ENCODE results near the gene ABTB1. TPM values are rescaled to one million over a fixed set of nuclear protein-coding genes. Genes with fewer than 3 reads are reported as not detected.

The ABTB1 gene
- total and polyA plus RNA-seq, 9 of the 15 experiments (the other 6 are each of a cell fraction or from before 2014, with no cell fraction given): 0.04 to 2.3 (median 0.55) TPM; not detected in 1

- TF ChIP-seq VEZF1 (CRISPR knock-in tag; IDR thresholded peaks at IDR 0.05) (no peak), PRDM10 (IDR thresholded peaks at IDR 0.05; ENCODE audit: partially characterized antibody) (peak; percentile 68)
Measured at GRCh38 chr3:127685708-127686511, 13.2 kb downstream of the ABTB1 start (continued).

- in situ Hi-C loops (cut with MboI) (no loop called here), intact Hi-C loops (cut with micrococcal nuclease) (loop anchor here (10.0 kb wide), 1 partner anchor 278 kb away; no protein-coding TSS in a partner anchor)
- DNase-seq (ENCODE audit: extremely low read depth in 1 of 4, low spot score in 3 of 4) (no peak), FAIRE-seq (no peak), ATAC-seq (no peak)
- H3K9ac ChIP-seq (ENCODE audit: insufficient read depth in 1 of 2, low read depth in 2 of 2, low read length in 2 of 2): no peak overlapping the region
- no peaks in the 10 kb centered on the region for H3K9me1 ChIP-seq (ENCODE audit: control insufficient read depth, insufficient read depth, low read length)
- H3K4me1 ChIP-seq (replicated peaks in 1 of 2; ENCODE audit: control insufficient read depth in 2 of 2, insufficient read depth in 2 of 2, low read length in 2 of 2): no peaks in the 10 kb centered on the region; a peak in 1 of 5 replicates
- ChIA-PET CTCF (ENCODE audit: low intra/inter-chr PET ratio) (no interaction called here), POLR2A (no interaction called here)
- H4K20me1 ChIP-seq (replicated peaks; ENCODE audit: control insufficient read depth, insufficient read depth, low read length): no peaks in the 10 kb centered on the region
- H2AFZ ChIP-seq (ENCODE audit: low read depth, low read length): no peak overlapping the region
- peaks cover 0 to 10% of the 10 kb centered on the region in 2 experiments; a peak in 4 of 5 replicates for H3K27me3 ChIP-seq (ENCODE audit: control insufficient read depth in 2 of 2, insufficient read depth in 2 of 2, low read length in 2 of 2)
- H3K4me3 ChIP-seq: no peak overlapping the region
- no peak overlapping the region for H3K27ac ChIP-seq (ENCODE audit: extremely low read depth, low read depth, low read length)
- H3K36me3 ChIP-seq (ENCODE audit: control insufficient read depth, insufficient read depth, low read length): no peaks in the 10 kb centered on the region
- no peak overlapping the region for H3K4me2 ChIP-seq (ENCODE audit: insufficient read depth, low read length)
- no peaks in the 10 kb centered on the region for H3K9me3 ChIP-seq (replicated peaks; ENCODE audit: control insufficient read depth, insufficient read depth, low read depth, low read length)
- BruUV-seq (replicated peaks): no TSS peak
- H3K79me2 ChIP-seq (ENCODE audit: control insufficient read depth, insufficient read depth, low read length): no peaks in the 10 kb centered on the region
- TF ChIP-seq ETV5 (CRISPR knock-in tag; IDR thresholded peaks at IDR 0.05; ENCODE audit: low read depth): no peak
- no peak for TF ChIP-seq CCAR2 (IDR thresholded peaks at IDR 0.05; ENCODE audit: low read depth, low read length)
- peak; percentile 53 for TF ChIP-seq ZNF24 (IDR thresholded peaks at IDR 0.05)
- no peak for TF ChIP-seq RBM17 (IDR thresholded peaks at IDR 0.05; ENCODE audit: borderline replicate concordance, low read depth, low read length)
- no peak for TF ChIP-seq ZFX (CRISPR knock-in tag; IDR thresholded peaks at IDR 0.05)
- TF ChIP-seq C11orf30 (IDR thresholded peaks at IDR 0.05; ENCODE audit: low read depth): no peak
- TF ChIP-seq MAX (CRISPR knock-in tag; IDR thresholded peaks at IDR 0.05): no peak
- TF ChIP-seq RBM15 (IDR thresholded peaks at IDR 0.05; ENCODE audit: insufficient read depth, low read length): no peak
- TF ChIP-seq ZNF561 (CRISPR knock-in tag; conservative IDR thresholded peaks at IDR 0.05): no peak
Measured at GRCh38 chr3:127686512-127686894, 13.8 kb downstream of the ABTB1 start.

Data from K562 (cell line).